Measurements from ENCODE around the gene MAP3K2.

GRCh38 chr2:127403460-127403859, 15.7 kb upstream of the MAP3K2 start:
- TF ChIP-seq POLR2AphosphoS5 (IDR thresholded peaks at IDR 0.05; ENCODE audit: low read depth, low read length) (no peak), TAF1 (IDR thresholded peaks at IDR 0.05; ENCODE audit: borderline replicate concordance, insufficient read depth, low read length) (no peak)
